Neural cell (in vitro differentiated cells): ENCODE measurements around the gene TNIP2. TPM values are rescaled to one million over a fixed set of nuclear protein-coding genes. Genes with fewer than 3 reads are reported as not detected.

Source experiments
- H2AFZ ChIP-seq: fragments of 200-600, 300-800 bp; sonication (generic), shearing (Covaris generic); 2 replicates; pipeline ENCODE4 v1.6.0; 2014; ENCODE audit warnings: low read depth, mild to moderate bottlenecking, antibody characterized with exemption, low read length, moderate library complexity
- H3F3A ChIP-seq: fragments of 200-600 bp; shearing (Covaris generic); 2 replicates; pipeline ENCODE4 v1.6.1; 2016; ENCODE audit warnings: mild to moderate bottlenecking, moderate library complexity, mixed read lengths, antibody characterized with exemption, low read length; ENCODE audit not compliant: insufficient read depth, poor library complexity, severe bottlenecking
- H3K27ac ChIP-seq: fragments of 200-600, 300-800 bp; sonication (generic), shearing (Covaris generic); 2 replicates; pipeline ENCODE4 v1.5.1; 2014; ENCODE audit warnings: mild to moderate bottlenecking, low read length, moderate library complexity
- H3K27me3 ChIP-seq: fragments of 300-800, 200-600 bp; sonication (generic), shearing (Covaris generic); 2 replicates; pipeline ENCODE4 v1.6.0; 2014; ENCODE audit warnings: mild to moderate bottlenecking, low read depth, low read length, moderate library complexity; ENCODE audit not compliant: insufficient read depth
- H3K36me3 ChIP-seq: fragments of 300-800, 200-600 bp; sonication (generic), shearing (Covaris generic); 2 replicates; pipeline ENCODE4 v1.5.1; 2014; ENCODE audit warnings: mild to moderate bottlenecking, antibody characterized with exemption, low read length, moderate library complexity; ENCODE audit not compliant: insufficient read depth
- H3K4me2 ChIP-seq: fragments of 300-800, 200-600 bp; sonication (generic), shearing (Covaris generic); 2 replicates; pipeline ENCODE4 v1.6.0; 2014; ENCODE audit warnings: mild to moderate bottlenecking, low read length
- H3K4me3 ChIP-seq: fragments of 300-800, 200-600 bp; sonication (generic), shearing (Covaris generic); 2 replicates; pipeline ENCODE4 v1.5.1; 2014; ENCODE audit warnings: mild to moderate bottlenecking, low read length, moderate library complexity
- H3K79me2 ChIP-seq: fragments of 200-600 bp; shearing (Covaris generic); replicated peaks from 2 replicates; pipeline ENCODE4 v1.6.0; 2014; ENCODE audit warnings: mild to moderate bottlenecking, low read length, moderate library complexity; ENCODE audit not compliant: insufficient read depth
- H3K9ac ChIP-seq: fragments of 300-800, 200-600 bp; sonication (generic), shearing (Covaris generic); 2 replicates; pipeline ENCODE4 v1.6.1; 2016; ENCODE audit warnings: mild to moderate bottlenecking, low read length, mixed read lengths
- H3K9me2 ChIP-seq: fragments of 200-600 bp; shearing (Covaris generic); 2 replicates; pipeline ENCODE4 v1.6.1; 2016; ENCODE audit warnings: mild to moderate bottlenecking, low read length, mixed read lengths; ENCODE audit not compliant: insufficient read depth
- H3K9me3 ChIP-seq: fragments of 200-600, 300-800 bp; sonication (generic), shearing (Covaris generic); 2 replicates; pipeline ENCODE4 v1.6.1; 2016; ENCODE audit warnings: mild to moderate bottlenecking, mixed run types, low read length, moderate library complexity, mixed read lengths
- H4K20me1 ChIP-seq: fragments of 200-600 bp; shearing (Covaris generic); 2 replicates; pipeline ENCODE4 v1.6.1; 2016; ENCODE audit warnings: mild to moderate bottlenecking, mixed run types; ENCODE audit not compliant: insufficient read depth
- CTCF ChIP-seq: fragments of 450-650 bp; IDR thresholded peaks from 2 replicates; pipeline ENCODE4 v1.5.1; 2014; ENCODE audit warnings: antibody characterized with exemption, mild to moderate bottlenecking, moderate library complexity; ENCODE audit not compliant: poor library complexity, severe bottlenecking
- EP300 ChIP-seq: fragments of 450-650 bp; conservative IDR thresholded peaks from 2 replicates; pipeline ENCODE4 v1.6.1; 2014; ENCODE audit warnings: antibody characterized with exemption, mild to moderate bottlenecking, moderate library complexity; ENCODE audit not compliant: poor library complexity, severe bottlenecking
- EZH2 ChIP-seq: fragments of 200-600, 300-800 bp; shearing (Covaris generic), sonication (generic); IDR thresholded peaks from 2 replicates; pipeline ENCODE4 v1.6.1; 2014; ENCODE audit warnings: antibody characterized with exemption, low read length, borderline replicate concordance, mild to moderate bottlenecking; ENCODE audit not compliant: insufficient read depth, poor library complexity, severe bottlenecking
- MXI1 ChIP-seq: fragments of 450-650 bp; conservative IDR thresholded peaks from 2 replicates; pipeline ENCODE4 v1.6.1; 2014; ENCODE audit warnings: antibody characterized with exemption, mild to moderate bottlenecking; ENCODE audit not compliant: poor library complexity, severe bottlenecking
- POLR2AphosphoS5 ChIP-seq: IDR thresholded peaks from 2 replicates; pipeline ENCODE4 v1.6.1; 2012
- RAD21 ChIP-seq: fragments of 450-650 bp; conservative IDR thresholded peaks from 2 replicates; pipeline ENCODE4 v1.6.1; 2014; ENCODE audit warnings: antibody characterized with exemption, mild to moderate bottlenecking, moderate library complexity
- REST ChIP-seq: IDR thresholded peaks from 2 replicates; pipeline ENCODE4 v1.6.1; 2012; ENCODE audit warnings: borderline replicate concordance
- SMC3 ChIP-seq: fragments of 450-650 bp; conservative IDR thresholded peaks from 2 replicates; pipeline ENCODE4 v1.6.1; 2014; ENCODE audit warnings: antibody characterized with exemption, mild to moderate bottlenecking, moderate library complexity; ENCODE audit not compliant: poor library complexity
- TAF1 ChIP-seq: IDR thresholded peaks from 2 replicates; pipeline ENCODE4 v1.6.1; 2012; ENCODE audit warnings: low read depth
- polyA plus RNA-seq: library from polyadenylated mRNA; depleted of rRNA; stranded (reverse); fragments of >200 nt; gene quantifications from 2 replicates; pipeline ENCODE4 v1.2.3, GENCODE V29; 2014

The TNIP2 gene
- polyA plus RNA-seq, 1 donor from 2014 or later = 13.0 TPM

GRCh38 chr4:2792711-2793585 is 36.8 kb upstream of the TNIP2 start, which contains the start of gene SH3BP2:
Gene SH3BP2, plus strand, starts transcription at chr4:2793085. Its CDS starts 27,533 bp downstream, at chr4:2820618.
- no peak within 1 kb of the TSS for H3K27ac ChIP-seq
- no peaks in the 10 kb centered on the region for H3F3A ChIP-seq
- H3K4me3 ChIP-seq = peak within 1 kb of the TSS; percentile 48
- no peak within 1 kb of the TSS for H3K4me2 ChIP-seq
- H3K36me3 ChIP-seq = no peaks in the 10 kb centered on the region
- H2AFZ ChIP-seq = no peak within 1 kb of the TSS
- H3K79me2 ChIP-seq = no peaks in the 10 kb centered on the region
- peaks cover 22% of the 10 kb centered on the region for H3K27me3 ChIP-seq
- no peaks in the 10 kb centered on the region for H3K9me2 ChIP-seq
- no peak within 1 kb of the TSS for H3K9ac ChIP-seq
- TF ChIP-seq POLR2AphosphoS5 (no peak), EP300 (no peak), EZH2 (no peak), SMC3 (no peak), CTCF (no peak), RAD21 (no peak), TAF1 (no peak), REST (no peak), MXI1 (no peak)
- no peaks in the 10 kb centered on the region for H3K9me3 ChIP-seq
- H4K20me1 ChIP-seq = no peaks in the 10 kb centered on the region

GRCh38 chr4:2792396-2792710 is 36.2 kb upstream of the TNIP2 start:
- Histone ChIP-seq H3K27me3 (peaks cover 22% of the 10 kb centered on the region), H3K79me2 (no peaks in the 10 kb centered on the region), H3K9me2 (no peaks in the 10 kb centered on the region), H2AFZ (no peak overlapping the region), H3K4me3 (no peak overlapping the region), H3K9ac (no peak overlapping the region), H3K36me3 (no peaks in the 10 kb centered on the region), H4K20me1 (no peaks in the 10 kb centered on the region), H3K27ac (no peak overlapping the region), H3F3A (no peaks in the 10 kb centered on the region), H3K9me3 (no peaks in the 10 kb centered on the region), H3K4me2 (no peak overlapping the region)
- TF ChIP-seq EP300 (no peak), REST (no peak), POLR2AphosphoS5 (no peak), EZH2 (no peak), SMC3 (no peak), MXI1 (no peak), RAD21 (no peak), TAF1 (no peak), CTCF (no peak)
